Stimulated activated naive CD8-positive, alpha-beta T cell treated with anti-CD3 and anti-CD28 coated beads, Interleukin-15, Interleukin-2, amounts not matched to agents 100 U/mL and 50 U/mL, for 24 hours (primary cell): ENCODE results near the gene SLC40A1.
A peak's percentile ranks its signal among the peaks of the same experiment; 100 is the strongest.
"Not testable (repeated sequence)": the region's sequence is repeated elsewhere in the genome, so short reads cannot be mapped to it uniquely, and the experiment has no call there.

Source experiments
- ATAC-seq: fragments of 150-1000 bp; cut with Tn5 transposase; one replicate; pipeline ENCODE4 v1.10.0; 2021
- DNase-seq: peaks from one replicate; pipeline ENCODE4 v3.0.0; 2021

SLC40A1 gene

GRCh38 chr2:189580658-189581353 is at the start of gene SLC40A1:
Gene SLC40A1 (minus strand): TSS chr2:189580786. CDS start chr2:189580460, 326 bp downstream.
- ATAC-seq: peak; percentile 95
- peak; percentile 65 for DNase-seq

GRCh38 chr2:189629531-189630453 is 49.2 kb upstream of the SLC40A1 start:
- no peak for ATAC-seq
- no peak for DNase-seq

GRCh38 chr2:189628817-189629530 is 48.4 kb upstream of the SLC40A1 start:
- no peak for DNase-seq
- no peak for ATAC-seq

GRCh38 chr2:189627789-189628188 is 47.2 kb upstream of the SLC40A1 start:
- no peak for ATAC-seq
- no peak for DNase-seq

- ATAC-seq (no peak), DNase-seq (no peak)
Measured at GRCh38 chr2:189625636-189626035, 45.0 kb upstream of the SLC40A1 start.

- ATAC-seq (no peak), DNase-seq (no peak)
Measured at GRCh38 chr2:189624648-189625355, 44.2 kb upstream of the SLC40A1 start.

GRCh38 chr2:189623049-189623448 is 42.5 kb upstream of the SLC40A1 start:
- ATAC-seq (no peak), DNase-seq (no peak)

- ATAC-seq: no peak
- no peak for DNase-seq
Measured at GRCh38 chr2:189621781-189622180, 41.2 kb upstream of the SLC40A1 start.

- DNase-seq (no peak), ATAC-seq (no peak)
Measured at GRCh38 chr2:189618197-189618596, 37.6 kb upstream of the SLC40A1 start.

GRCh38 chr2:189614585-189614984 is 34.0 kb upstream of the SLC40A1 start:
- ATAC-seq (no peak), DNase-seq (no peak)

- DNase-seq: no peak
- ATAC-seq: no peak
Measured at GRCh38 chr2:189613650-189614420, 33.2 kb upstream of the SLC40A1 start.

GRCh38 chr2:189613077-189613636 is 32.6 kb upstream of the SLC40A1 start:
- ATAC-seq: no peak
- no peak for DNase-seq

GRCh38 chr2:189610700-189611099 is 30.1 kb upstream of the SLC40A1 start:
- ATAC-seq (no peak), DNase-seq (no peak)

GRCh38 chr2:189609853-189610252 is 29.3 kb upstream of the SLC40A1 start:
- no peak for ATAC-seq
- DNase-seq: no peak

GRCh38 chr2:189609423-189609816 is 28.8 kb upstream of the SLC40A1 start:
- no peak for ATAC-seq

GRCh38 chr2:189608795-189609422 is 28.3 kb upstream of the SLC40A1 start:
- DNase-seq (no peak), ATAC-seq (no peak)

More at GRCh38 chr2:189609423-189609816, 28.8 kb upstream of the SLC40A1 start:
- DNase-seq: no peak

GRCh38 chr2:189608170-189608569 is 27.6 kb upstream of the SLC40A1 start:
- ATAC-seq (no peak), DNase-seq (no peak)

GRCh38 chr2:189602233-189602632 is 21.6 kb upstream of the SLC40A1 start:
- ATAC-seq (no peak), DNase-seq (no peak)

- not testable (repeated sequence) for DNase-seq, ATAC-seq
Measured at GRCh38 chr2:189601652-189602051, 21.1 kb upstream of the SLC40A1 start.

- no peak for DNase-seq
- peak; percentile 69 for ATAC-seq
Measured at GRCh38 chr2:189601043-189601442, 20.5 kb upstream of the SLC40A1 start.
